ENCODE measurements around the gene SDK1.

- no peak for TF ChIP-seq CTCF (IDR thresholded peaks at IDR 0.05)
- TF ChIP-seq POLR2AphosphoS5 (IDR thresholded peaks at IDR 0.05): no peak
Observed at GRCh38 chr7:3725155-3726059, 424.4 kb downstream of the SDK1 start.
